HG03064 (cell line): Measurements from ENCODE around the gene OR2A2.
A peak's percentile ranks its signal among the peaks of the same experiment; 100 is the strongest.
"Not testable (repeated sequence)": the region's sequence is repeated elsewhere in the genome, so short reads cannot be mapped to it uniquely, and the experiment has no call there.

Experiments used
- ATAC-seq: cut with Tn5 transposase; IDR thresholded peaks from one replicate; pipeline ENCODE4 v1.9.1; 2021; ENCODE audit warnings: low read depth; ENCODE audit not compliant: unreplicated experiment

The OR2A2 gene, protein sequence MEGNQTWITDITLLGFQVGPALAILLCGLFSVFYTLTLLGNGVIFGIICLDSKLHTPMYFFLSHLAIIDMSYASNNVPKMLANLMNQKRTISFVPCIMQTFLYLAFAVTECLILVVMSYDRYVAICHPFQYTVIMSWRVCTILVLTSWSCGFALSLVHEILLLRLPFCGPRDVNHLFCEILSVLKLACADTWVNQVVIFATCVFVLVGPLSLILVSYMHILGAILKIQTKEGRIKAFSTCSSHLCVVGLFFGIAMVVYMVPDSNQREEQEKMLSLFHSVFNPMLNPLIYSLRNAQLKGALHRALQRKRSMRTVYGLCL

GRCh38 chr7:144109283-144109682, at the start of gene OR2A2:
OR2A2 (plus strand) TSS chr7:144109583; CDS start chr7:144109583, 0 bp downstream.
- ATAC-seq, result no peak

DNA sequence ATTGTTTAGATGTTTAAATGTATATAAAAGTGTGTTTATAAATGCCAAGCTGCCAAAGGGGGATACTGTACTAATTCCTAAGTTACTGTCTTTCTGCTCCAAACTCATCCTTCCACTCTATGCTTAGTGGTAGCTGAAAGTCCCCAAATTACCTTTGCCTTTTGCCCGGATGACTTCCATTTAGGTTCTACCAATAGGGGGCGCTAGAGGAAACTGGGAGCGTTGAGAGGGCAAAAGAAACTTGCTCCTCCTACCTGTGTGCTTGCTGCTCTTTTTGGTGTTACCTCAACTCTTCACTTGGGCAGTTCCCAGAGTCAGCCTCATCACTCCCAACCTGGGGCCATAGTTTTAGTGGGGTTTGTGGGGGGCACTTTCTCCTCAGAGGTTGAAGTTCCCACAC, 45.7 kb upstream of the OR2A2 start:
- no peak for ATAC-seq

DNA sequence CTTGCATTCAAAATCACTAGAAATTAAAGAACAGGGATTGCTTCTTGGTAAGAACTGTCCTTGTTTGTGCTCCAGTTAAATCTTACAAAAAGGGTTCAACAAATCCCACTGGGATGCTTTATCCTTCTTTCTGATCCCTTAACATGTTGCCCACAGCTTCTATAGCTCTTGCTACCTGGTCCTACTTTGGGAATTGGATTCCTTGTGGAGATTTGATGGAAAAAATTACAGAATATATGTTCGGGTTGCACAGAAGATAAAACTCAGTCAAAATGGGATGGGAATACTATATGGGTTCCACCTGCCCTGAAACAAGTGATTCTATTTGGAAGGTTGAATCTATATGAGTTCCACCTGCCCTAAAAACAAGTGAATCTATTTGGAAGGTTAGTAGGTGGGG, 39.9 kb upstream of the OR2A2 start, which contains the start of gene OR2A25:
Gene OR2A25 (plus strand): TSS at position 301 of the 400 bp plus-strand sequence. CDS start 4,409 bp downstream, outside the sequence.
- no peak for ATAC-seq

- ATAC-seq, result no peak
These were observed 39.4 kb upstream of the OR2A2 start for GRCh38 chr7:144069953-144070352.

DNA sequence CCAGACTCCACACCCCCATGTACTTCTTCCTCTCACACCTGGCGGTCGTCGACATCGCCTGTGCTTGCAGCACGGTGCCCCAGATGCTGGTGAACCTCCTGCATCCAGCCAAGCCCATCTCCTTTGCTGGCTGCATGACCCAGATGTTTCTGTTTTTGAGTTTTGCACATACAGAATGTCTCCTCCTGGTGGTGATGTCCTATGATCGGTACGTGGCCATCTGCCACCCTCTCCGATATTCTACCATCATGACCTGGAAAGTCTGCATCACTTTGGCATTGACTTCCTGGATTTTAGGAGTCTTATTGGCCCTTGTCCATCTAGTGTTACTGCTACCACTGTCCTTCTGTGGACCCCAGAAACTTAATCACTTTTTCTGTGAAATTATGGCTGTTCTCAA, 35.0 kb upstream of the OR2A2 start:
- no peak for ATAC-seq

- ATAC-seq, result no peak
These were observed 23.4 kb upstream of the OR2A2 start, which contains the start of gene OR2A12 for GRCh38 chr7:144085978-144086377. OR2A12 (plus strand) TSS chr7:144086278; CDS start chr7:144095108, 8,830 bp downstream.

DNA sequence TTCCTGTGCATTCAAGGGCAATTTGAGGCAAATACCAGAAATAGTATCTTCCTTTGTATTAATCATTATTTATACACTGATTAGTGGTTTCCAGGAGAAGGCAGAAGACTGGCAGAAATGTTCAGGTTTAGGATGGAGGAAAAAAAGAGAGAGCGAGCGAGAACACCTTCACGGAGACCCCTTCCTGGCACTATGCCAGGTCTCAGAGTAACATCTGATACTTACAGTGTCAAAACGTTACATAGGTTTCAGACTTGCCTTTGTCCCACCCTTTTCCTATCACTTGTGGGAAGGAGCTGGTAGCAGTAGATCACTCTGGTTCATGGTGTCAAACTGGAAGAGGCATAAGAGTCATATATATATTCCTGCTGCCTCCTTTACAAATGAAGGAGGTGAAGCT, 22.7 kb upstream of the OR2A2 start:
- no peak for ATAC-seq

GRCh38 chr7:144087230-144087629, 22.2 kb upstream of the OR2A2 start:
- no peak for ATAC-seq

- ATAC-seq, result no peak
These were observed 18.7 kb upstream of the OR2A2 start for GRCh38 chr7:144090667-144091066.

DNA sequence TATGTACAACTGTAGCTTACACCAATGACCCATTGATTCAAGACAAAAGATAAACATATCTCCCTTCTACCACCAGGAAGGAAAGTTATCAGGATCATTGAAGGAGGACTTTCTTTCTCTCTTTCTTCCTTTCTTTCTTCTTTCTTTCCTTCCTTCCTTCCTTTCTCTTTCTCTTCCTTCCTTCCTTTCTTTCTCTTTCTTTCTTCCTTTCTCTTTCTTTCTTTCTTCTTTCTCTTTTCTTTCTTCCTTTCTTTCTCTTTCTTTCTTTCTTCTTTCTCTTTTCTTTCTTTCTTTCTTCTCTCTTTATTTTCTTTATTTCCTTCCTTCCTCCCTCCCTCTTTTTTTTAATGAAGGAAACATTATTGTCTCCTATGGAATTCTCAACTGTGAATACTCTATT, 10.6 kb upstream of the OR2A2 start:
- no peak for ATAC-seq

GRCh38 chr7:144100607-144101006, 8.8 kb upstream of the OR2A2 start:
- ATAC-seq, result no peak

DNA sequence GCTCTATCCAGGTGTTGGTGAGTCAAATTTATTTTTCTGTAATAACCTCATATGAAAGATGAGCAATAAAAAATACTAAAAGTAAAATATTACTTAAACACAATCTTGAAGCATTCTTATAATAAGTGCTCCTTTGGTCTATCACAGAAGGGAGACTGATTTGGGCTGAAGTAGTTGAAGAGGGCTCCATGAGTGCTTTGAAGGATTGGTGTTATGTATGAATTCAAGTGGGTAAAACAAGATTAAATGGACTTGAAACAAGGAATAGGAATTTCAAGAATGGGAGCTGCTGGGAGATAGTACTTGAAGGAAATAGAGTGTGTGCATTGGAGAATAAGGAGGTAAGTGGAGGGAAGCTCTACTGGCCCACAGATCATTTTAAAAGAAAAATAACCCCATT, 7.3 kb upstream of the OR2A2 start:
- ATAC-seq, result no peak

DNA sequence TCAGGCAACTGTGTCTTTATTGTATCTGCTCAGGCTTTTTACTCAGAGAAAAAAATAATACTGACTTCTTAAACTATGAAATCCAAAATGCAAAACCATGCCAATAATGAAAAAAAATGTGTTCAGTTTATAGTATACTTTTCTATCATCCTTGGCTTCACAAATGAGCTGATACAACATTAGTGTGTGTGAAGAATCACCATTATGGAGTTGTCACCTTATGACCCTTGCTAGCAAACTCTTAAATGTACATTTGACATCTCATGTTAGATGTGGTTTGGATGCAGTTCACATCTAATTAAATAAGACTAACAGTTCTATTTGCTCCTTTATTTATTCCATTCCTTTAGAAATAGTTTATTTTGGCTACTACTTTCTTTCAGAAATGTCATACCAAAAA, 4.2 kb upstream of the OR2A2 start:
- ATAC-seq, result no peak

DNA sequence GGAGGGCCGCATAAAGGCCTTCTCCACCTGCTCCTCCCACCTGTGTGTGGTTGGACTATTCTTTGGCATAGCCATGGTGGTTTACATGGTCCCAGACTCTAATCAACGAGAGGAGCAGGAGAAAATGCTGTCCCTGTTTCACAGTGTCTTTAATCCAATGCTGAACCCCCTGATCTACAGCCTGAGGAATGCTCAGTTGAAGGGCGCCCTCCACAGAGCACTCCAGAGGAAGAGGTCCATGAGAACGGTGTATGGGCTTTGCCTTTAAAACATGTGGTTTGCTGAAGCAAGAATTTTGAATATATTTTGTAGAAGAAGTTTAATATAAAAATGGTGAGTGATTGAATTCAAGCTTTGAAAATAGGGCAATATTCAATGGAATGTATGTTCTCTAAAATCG, 889 bp downstream of the OR2A2 start:
- no peak for ATAC-seq

DNA sequence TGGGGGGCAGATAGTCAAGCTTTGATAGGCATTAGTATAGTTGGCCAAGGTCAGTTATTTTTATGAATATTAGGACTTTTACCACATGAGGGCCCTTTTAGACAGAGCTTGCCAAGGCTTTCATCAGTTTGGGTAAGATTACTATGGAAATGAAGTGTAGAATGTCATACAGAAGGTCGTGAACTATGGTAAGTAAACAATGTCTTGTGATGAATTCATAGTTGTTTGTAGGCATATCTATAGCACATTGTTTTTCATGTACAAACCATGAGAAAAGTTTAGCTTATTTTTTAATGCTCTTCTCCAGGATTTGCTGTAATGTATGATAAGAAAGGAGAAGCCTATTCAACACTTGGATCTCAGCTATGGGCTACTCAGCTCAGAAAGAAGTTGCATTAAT, 4.3 kb downstream of the OR2A2 start:
- no peak for ATAC-seq

DNA sequence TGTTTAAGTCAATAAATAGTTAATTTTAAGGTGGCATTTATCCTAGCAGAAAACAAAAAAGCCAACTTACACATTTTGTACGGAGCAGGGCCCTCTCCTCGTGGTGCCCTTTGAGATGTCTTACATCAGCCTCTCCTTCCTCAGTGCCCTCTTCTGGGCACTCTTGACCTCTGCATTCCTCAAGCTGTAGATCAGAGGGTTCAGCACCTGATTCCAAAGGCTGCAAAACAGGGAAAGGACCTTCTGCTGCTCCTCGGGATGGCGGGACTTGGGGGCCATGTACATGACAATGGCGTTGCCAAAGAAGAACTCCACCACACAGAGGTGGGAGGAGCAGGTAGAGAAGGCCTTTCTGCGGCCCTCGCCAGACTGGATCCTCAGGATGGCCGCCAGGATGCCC, 9.0 kb downstream of the OR2A2 start:
- ATAC-seq, result no peak

- no peak for ATAC-seq
These were observed 13.5 kb downstream of the OR2A2 start, which contains the start of gene OR2A14 for GRCh38 chr7:144122876-144123275. OR2A14 (plus strand) TSS chr7:144123176; CDS start chr7:144129113, 5,937 bp downstream.

DNA sequence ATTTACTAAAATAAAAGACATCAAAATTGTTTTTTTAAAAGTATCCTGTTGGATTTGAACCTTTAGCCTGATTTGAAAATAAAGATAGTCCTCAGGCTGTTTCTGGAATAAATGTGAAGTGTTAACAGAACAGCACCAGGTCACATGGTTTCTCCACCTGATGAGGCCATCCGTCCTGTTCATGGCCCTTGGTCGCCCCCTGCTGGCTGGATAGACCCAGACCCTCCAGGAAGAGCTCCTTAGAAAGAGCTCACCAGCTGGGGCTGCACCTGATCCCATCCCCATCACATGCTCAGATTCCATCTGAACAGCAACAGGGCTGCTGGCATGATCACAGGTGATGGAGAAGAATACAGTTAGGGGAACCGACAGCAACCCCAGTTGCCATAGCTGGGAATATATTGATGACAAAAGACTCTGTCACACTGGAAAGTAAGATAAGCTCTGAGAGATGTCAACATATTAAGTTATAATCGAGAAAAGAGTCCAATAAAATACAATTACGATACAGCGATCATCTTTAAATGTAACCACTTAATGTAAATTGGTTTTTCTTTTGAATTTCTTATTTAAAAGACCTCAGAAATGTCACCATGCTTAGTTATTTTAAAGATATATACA, 18.4 kb downstream of the OR2A2 start:
- peak; percentile 99 for ATAC-seq

DNA sequence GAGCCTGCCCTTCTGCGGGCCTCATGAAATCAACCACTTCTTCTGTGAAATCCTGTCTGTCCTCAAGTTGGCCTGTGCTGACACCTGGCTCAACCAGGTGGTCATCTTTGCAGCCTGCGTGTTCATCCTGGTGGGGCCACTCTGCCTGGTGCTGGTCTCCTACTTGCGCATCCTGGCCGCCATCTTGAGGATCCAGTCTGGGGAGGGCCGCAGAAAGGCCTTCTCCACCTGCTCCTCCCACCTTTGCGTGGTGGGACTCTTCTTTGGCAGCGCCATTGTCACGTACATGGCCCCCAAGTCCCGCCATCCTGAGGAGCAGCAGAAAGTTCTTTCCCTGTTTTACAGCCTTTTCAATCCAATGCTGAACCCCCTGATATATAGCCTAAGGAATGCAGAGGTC, 20.2 kb downstream of the OR2A2 start:
- ATAC-seq, result not testable (repeated sequence)

DNA sequence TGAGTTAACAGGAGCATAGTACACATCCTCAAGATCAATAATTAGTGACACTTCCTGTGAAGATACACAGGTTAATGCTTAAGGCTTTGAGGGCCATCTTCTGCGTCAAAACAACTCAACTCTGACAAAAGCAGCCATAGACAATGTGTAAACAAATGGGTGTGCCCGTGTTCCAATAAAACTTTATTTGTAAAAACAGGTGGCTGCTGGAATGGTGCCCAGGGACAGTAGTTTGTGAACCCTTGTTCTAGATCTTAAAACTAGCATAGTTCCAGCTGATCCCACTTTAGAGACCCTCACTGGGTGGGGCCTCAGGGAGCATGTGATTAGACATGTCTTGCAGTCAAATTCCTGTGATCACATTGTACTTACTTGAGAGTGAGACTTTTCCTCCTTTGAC, 21.3 kb downstream of the OR2A2 start:
- ATAC-seq, result no peak

DNA sequence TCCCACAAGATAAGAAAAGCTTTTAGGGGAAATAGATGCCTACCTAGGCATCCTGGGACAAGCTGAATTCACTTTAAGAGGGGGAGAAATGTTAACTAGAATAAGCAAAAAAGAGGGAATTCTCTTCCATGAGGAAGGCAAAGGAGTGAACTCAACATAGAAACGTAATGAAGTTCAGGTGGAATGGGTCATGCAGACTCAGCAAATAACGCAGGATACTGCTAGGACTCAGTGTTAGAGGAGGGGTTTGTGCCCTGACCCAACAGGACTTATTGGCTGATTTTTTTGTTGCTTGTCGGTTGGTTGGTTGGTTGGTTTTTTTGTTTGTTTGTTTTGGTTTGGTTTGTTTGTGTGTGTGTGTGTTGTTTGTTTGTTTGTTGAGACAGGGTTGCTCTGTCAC, 22.9 kb downstream of the OR2A2 start:
- no peak for ATAC-seq

DNA sequence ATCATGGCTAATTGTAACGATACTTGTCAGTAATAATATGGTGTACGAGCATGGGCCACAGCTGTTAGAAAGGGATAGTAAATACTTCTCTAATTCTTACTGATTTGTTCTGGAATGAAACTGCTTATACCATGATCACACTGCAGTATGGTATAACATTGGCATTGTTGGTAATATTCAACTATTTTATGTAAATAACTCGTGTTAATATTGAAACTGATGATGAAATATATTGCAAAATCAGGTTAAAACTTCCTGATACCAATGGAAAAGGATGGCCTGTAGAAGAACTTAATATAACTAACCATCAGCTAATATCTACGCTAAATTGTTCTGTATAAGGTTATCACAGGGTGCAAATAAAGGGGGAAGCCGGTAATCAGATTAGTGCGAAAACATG, 23.9 kb downstream of the OR2A2 start:
- no peak for ATAC-seq
